Stimulated activated CD4-positive, alpha-beta T cell treated with anti-CD3 and anti-CD28 coated beads, Interleukin-1b, Interleukin-23, amount 100 ng/mL, for 1 hour (primary cell): ENCODE data around the gene PATE3.

Experiments used
- DNase-seq, 2 donors: peaks; one replicate each; pipeline ENCODE4 v3.0.0-alpha.2; 2020; ENCODE audit warnings: low read depth in 2 of 2

The PATE3 gene, protein sequence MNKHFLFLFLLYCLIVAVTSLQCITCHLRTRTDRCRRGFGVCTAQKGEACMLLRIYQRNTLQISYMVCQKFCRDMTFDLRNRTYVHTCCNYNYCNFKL

DNA sequence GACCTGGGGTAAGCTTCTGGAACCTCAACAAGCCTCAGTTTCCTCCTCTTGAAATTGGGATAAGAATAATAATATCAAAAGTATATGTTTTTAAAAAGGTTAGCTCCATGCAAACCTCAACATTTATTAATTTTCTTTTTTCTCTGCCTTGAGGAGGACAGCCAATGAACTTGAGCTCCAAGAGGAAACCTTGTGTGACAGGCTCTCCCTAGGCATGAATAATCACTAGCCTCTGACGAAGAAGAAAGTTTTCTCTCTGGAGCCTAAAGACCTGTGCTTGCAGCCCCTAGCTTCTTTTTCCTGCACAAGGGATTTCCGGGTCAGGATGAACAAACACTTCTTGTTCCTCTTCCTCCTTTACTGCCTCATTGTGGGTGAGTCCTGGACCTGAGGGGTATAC, at the start of gene PATE3:
PATE3 (plus strand) TSS at position 301 of the 400 bp plus-strand sequence; CDS start at position 326, 25 bp downstream.
- DNase-seq: no peak

DNA sequence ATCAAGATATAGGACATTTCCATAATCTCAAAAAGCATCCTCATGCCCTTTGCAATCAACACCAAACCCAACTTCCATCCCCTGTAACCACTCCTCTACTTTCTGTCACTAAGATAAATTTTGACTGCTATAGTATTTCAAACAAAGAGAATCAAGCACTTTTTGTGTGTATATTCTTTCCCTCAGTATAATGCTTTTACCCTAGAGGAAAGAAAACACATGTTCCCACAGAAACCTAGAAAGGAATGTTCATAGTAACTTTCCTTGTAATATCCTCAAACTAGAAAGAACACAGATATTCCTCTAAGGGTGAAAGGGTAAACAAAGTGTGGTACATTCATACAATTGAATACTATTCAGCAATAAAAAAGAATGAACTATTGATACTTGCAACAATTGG, 47.3 kb upstream of the PATE3 start:
- DNase-seq: no peak

DNA sequence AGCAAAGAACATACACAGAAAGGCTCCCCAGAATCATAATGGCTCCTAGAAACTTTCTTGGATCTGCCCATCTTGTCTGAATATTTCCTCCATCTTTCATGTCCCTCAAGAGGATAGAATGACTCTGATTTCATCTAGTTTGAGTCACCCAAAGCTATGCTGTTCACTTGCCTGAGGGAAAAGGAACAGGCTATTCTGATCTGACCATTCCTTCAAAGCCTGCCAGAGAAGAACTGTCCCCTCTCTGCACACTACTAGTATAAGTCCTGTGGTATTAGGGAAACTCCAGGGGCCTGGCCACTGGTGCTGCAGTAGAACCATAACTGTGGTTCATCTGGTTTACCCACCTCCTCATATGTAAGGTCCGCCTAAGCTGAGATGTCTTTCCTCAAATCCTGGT, 44.2 kb upstream of the PATE3 start:
- no peak for DNase-seq

DNA sequence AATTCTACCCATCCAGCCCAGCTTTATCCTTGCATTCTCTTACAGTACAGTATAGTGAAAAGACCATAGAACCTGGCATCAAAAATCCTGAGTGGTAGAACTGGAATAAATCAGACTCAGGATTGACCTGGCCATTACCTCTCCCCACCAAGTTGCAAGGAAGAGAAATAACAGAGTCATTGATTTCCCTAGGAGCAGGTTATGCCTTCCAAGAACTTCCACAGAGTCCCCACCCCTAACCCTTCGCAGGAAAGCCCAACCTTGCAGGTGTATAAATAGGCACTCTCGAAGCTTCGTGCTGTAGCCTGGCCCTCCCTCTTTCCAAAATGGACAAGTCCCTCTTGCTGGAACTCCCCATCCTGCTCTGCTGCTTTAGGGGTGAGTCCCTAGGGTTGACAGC, 41.9 kb upstream of the PATE3 start, which contains the start of gene PATE1:
PATE1 (plus strand) TSS at position 301 of the 400 bp plus-strand sequence; CDS start at position 327, 26 bp downstream.
- DNase-seq: no peak

DNA sequence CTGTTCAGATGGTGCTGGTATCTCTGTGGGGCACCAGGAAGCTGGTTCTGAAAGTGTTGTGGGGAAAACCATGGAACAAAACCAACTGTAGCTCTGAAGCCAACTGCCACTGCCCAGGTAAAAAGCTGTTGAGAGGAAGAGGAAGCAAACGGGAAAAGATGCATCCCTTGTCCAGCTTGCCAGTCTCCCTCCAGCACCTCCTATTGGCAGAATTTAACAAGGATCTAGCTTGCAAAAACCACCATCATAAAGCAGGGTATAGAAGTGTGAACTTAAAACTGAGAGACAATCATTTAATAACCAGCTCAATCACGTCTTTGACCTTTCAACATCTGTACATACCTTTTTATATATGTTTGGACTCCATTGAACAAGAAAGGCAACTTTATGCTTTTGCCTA, 37.3 kb upstream of the PATE3 start:
- DNase-seq: no peak

DNA sequence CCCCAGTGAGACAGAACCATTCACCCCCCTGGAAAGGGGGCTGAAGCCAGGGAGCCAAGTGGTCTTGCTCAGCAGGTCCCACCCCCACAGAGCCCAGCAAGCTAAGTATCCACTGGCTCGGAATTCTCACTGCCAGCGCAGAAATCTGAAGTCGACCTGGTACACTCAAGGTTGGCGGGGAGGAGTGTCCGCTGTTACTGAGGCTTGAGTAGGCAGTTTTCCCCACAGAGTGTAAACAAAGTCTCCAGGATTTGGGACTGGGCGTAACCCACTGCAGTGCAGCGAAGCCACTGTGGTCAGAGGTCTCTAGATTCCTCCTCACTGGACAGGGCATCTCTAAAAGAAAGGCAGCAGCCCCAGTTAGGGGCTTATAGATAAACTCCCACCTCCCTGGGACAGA, 31.9 kb upstream of the PATE3 start:
- no peak for DNase-seq

DNA sequence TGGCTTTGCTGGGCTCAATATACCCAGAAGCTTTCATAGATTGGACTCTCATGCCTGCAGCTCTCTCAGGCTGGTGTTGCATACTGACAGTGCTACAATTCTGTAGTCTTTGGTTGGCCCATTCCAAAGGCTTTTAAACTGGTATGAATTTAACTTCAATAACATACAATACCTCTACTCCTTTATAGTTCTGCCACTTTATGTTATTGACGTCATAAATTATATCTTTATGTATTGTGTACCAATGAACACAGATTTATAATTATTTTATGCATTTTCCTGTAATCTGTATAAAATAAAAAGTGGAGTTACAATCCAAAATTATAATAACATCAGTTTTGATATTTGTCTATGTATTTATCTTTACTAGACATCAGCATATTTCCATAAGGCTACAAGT, 25.5 kb upstream of the PATE3 start:
- no peak for DNase-seq

DNA sequence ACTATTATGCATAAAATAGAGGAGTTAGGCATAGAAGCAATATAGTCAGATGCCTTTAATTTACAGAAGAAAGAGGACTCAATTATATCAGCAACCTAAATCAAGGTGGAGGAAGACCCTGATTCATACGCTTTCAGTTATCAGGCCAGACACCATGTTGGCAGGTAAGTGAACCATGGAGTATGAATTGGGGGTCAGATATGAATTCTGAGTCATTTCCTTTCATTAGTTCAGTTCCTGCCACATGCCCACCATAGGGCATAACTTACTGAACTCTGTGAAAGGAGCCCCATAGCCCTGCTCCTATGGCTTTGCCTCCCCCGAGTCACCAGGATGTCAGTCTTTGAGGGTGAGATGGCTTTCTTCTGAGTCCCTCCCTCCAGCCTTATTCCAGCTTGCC, 24.4 kb upstream of the PATE3 start:
- no peak for DNase-seq

DNA sequence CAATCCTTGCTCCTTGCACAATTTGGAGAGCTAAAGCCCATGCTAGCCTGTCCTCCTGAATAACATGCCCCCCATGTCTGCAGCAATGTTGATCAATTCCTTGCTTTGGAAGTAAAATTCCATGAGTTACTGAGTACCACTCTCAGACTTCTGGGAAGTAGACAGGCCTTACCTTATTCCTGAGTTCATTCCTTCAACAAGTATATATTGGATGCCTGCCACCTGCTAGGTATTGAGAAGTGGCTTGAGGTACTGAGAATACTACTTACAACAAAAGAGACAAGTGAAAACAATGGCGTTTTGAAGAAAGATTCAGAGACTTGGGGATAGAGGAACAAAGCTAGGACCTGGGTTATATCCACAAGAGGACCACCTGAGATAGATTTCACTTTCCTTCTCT, 21.7 kb upstream of the PATE3 start:
- DNase-seq: no peak

DNA sequence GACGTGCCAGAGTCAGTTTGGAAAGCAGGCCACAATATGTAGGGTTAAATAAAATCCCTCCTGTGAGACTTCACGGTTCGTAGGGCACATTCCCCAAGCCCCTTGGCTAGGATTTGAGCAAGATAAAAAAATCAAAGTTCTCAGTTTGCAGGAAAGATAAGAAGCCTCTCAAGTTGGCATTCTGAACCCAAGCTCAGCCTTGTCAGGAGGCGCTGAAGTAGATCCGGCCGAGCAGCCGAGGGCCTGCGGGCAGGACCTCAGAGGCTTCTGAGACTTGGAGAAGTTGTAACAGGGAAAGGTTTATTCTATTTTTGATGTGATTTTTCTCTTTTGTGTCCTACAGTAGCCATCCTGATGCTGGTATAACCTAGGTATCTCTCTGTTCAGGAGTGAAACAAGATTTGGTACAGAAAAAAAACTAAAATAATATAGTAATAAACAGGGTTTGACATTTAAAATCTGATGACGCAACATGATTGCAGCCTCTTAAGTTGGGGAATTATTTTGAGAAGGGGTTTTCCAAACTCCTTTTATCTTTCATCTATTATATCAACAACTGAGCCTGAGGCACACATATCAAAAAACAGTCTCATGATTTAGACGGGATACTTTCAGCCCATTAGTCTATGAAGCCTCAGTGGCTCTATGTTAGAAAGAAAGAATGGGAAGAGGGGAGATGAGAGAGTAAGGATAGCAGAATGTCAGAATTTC, 19.4 kb upstream of the PATE3 start:
- DNase-seq: no peak

DNA sequence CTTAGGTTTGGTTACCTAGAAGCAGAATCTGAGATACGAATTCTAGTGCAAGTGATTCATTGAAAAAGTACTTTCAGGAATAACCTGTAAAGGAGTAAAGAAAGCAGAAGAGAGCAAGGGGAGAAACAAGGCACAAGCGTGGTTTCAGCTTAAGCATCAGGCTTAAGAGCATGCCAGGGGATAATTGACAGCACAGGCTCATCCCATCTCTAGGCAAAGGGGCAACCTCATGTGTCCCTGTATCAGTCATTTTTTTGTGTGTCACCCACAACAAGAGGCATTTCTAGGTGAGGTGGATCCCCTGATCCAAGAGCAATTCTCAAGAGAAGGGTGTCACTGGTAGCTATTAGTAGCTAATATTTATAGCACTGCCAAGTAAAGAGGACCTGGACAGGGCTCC, 17.3 kb upstream of the PATE3 start:
- DNase-seq: no peak

DNA sequence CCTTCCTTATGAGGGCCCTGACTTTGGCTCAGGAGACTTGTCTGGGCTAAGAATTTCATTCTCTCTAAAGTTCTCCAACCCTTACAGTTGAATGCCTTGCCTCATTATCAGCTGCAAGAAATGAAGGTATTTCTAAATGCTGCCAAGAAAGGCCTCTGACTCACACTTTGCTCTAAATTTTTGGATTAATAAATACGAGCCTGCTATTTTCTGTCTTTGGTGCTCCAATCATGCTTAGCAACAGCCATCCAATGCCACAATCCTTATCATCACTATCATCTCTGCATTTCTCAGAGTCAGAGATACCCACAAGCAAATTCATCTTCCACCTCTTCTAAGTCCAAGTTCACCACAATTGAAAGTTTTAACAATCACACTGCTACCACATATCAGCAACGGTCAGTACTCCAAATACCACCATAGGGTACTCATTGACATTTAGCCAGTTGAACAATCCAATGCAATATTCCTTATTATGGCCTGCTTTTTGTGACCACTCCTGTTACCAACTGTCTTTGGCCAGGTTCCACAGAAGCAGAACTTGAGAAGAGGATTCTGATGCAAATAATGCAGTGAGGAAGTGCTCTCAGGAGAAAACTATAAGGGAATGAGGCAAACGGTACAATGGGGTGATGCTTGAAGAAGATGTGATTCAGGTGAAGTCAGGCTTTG, 15.0 kb upstream of the PATE3 start:
- DNase-seq: no peak

DNA sequence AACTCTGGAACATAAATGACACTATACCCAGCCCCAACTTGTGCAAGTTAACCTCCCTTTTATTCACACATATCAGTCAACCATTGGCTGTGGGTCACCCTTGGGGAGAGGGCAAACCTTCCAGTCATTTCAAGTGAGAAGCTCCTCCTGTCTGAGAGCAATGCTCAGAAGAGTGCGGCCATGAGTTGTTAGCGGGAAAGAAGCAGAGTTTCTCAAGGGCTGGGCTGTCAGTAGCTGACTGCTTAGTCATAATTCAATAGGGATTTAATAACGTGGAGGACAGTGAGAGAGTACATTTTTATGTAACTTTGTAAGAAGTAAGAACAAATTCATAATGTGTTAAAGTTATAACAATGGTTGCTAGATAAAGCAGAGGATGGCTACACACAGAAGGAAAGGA, 14.4 kb upstream of the PATE3 start:
- DNase-seq: no peak

DNA sequence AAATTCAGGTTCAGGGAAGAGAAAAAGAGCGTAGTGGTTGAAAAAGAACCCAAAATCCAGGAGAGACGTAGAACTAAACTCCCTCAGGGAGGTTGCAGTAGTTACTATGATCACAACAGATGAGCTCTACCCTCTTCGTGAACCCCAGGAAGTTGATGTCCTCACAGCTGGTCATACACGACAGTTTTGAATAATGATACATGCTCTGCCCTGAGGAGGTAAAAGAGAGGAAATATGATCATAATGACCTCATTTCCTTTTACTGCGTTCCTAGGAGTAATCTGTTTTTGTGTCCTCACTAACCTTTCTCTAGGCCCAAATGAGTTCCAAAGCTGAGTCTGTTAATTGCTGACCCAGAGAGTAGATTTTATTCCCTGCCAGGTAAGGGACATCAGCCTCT, 10.6 kb upstream of the PATE3 start:
- DNase-seq: no peak

DNA sequence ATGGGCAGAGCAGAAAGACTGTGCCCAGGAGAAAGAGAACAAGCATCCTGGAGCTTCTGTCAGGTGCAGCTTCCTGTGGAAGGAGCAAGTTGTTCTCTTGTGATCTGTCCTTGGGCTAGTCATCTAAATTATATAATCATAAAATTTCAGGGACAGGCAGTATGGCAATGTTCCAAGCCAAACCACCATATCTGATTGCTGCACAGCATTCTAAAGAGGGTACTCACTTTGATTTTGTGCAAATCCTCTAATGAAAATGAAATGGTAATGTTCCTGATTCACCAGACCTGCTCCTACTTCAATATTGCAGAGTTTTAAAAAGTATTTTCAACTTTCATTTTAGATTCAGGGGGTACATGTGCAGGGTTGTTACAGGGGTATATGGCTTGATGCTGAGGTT, 9.2 kb upstream of the PATE3 start, which contains the start of gene PATE2:
PATE2 (minus strand) TSS at position 101 of the 400 bp plus-strand sequence; CDS start at position 46, 55 bp downstream.
- DNase-seq: no peak

DNA sequence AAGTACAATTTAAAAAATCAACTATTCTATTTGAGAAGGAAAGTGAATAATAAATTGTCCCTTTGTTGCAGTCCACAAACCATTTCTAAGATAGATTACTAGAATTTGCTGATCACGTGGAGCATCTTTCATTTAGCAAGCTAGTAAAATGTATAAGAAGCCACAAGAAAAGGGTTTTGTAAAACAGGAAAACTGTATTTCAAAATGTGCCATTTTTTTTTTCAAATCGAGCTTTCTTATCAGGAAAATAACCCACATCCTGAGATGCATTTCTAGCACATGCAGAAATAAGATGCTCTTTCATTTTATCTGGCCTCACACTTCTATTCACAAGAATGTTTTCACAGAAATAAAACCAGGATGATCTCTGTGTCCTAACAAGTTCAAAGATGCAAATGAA, 3.2 kb upstream of the PATE3 start:
- DNase-seq: no peak

DNA sequence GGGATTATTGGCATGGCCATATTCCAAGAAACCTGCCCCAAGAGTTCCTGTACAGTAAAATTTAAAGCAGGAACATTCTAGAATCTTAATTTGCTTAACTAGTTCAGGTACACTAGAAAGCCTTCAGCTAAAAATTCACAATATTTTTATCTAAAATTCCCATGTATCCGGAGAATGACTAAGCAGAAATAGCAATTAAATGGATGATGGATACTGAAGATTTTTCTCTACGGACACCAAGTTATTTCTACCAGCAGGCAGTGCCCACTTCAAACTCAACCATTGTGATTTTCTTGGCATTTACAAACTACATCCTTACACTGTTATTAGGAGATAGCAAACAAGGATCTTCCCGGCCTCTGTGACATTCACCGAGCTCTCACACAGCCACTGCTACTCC, 2.9 kb downstream of the PATE3 start:
- no peak for DNase-seq

DNA sequence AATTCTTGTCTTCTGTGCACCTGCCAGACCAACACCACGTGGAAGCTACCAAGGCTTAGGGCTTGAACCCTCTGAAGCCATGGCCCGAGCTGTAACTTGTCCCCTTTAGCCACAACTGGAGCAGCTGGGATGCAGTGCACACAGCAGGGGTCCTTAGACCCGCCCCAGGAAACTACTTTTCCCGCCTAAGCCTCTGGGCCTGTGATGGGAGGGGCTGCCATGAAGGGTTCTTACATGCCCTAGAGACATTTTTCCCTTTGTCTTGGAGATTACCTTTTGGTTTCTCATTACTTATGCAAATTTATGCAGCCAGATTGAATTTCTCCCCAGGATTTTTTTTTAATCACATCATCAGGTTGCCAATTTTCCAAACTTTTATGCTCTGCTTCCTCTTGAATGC, 9.7 kb downstream of the PATE3 start:
- no peak for DNase-seq

DNA sequence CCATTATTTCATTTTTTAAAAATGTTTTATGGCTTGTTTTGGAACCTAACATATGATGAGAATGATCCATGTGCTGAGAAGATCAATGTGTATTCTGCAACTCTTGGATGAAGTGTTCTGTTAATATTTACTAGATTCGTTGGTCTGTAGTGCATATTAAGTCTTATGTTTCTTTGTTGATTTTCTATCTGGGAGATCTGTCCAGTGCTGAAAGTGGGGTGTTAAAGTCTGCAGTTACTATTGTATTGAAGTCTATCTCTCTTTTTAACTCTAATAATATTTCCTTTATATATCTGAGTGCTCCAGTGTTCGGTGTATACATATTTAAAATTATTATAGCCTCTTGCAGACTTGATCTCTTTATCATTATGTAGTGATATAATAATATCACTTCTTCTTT, 11.9 kb downstream of the PATE3 start:
- DNase-seq: no peak

DNA sequence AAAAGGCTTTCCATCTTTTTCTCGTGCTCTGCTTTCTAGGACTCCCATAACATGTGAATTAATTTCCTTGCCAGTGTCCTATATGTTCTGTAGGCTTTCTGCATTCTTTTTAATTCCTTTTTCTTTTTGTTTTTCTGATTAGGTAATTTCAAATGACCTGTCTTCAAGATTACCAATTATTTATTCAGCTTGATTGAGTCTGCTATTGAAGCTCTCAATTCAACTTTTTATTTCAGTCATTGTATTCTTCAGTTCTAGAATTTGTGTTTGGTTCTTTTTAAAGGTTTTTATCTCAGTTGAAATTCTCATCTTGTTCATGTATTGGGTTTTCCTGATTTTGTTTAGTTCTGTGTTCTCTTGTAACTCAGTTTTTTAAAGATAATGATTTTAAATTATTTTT, 14.5 kb downstream of the PATE3 start:
- DNase-seq: no peak

DNA sequence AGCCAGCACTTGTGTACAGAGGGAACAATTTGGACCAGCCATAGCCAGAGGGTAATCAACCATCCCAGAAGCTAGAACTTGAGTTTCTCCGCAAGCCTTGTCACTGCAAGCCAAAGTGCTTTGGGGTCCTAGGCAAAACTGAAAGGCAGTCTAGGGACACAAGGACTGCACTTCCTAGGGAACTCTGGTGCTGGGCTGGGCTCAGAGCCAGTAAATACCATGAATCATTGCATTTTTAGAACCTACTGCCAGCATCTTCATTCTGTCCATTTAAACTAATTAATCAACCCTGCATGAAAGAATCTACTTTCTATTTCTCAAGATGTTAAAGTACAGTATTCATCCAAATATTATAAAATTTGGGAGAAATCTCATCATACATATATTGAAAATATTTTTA, 20.0 kb downstream of the PATE3 start:
- DNase-seq: no peak

DNA sequence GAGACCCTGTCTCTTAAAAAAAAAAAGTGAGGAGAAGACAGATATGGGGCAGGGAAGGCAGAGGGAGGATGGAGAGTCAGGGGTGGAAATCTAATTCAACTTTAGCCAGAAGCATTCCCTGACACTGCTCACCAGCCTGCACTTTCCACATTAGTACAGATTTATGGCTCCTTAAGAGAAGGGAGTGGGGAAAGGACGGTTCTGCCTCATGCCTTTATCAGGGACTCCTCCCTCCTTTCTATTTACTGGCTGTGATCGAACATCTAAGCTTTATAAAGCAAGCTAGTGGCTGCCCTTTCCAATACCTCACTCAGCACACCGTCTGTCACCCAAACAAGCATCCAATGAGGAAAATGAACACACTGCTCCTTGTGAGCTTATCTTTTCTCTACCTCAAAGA, 45.1 kb downstream of the PATE3 start, which contains the start of gene PATE4:
PATE4 (plus strand) TSS at position 301 of the 400 bp plus-strand sequence; CDS start at position 345, 44 bp downstream.
- no peak for DNase-seq

DNA sequence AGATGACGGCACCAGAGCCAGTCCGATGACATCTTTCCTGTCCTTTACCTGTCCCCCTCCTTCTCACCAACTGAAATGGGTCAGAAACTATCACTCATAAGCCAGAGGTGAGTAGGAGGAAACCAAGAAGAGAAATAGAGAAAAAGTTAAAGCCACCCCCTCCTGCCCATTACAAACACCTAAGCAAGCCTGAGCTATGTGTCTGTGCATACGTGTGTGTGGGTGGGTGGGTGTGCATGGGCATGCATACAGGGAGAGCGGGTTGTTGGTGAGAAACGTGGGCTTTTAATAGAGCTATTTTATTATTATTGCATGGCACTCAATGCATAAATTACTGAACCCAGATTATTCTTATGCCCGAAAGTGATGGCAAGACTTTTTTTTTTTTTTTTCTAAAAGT, 47.8 kb downstream of the PATE3 start:
- DNase-seq: no peak
